ENCODE measurements around the gene FGD4. TPM values are rescaled to one million over a fixed set of nuclear protein-coding genes. Genes with fewer than 3 reads are reported as not detected.
"Not testable (repeated sequence)": the region's sequence is repeated elsewhere in the genome, so short reads cannot be mapped to it uniquely, and the experiment has no call there.

FGD4 gene
- total and polyA plus RNA-seq, 2 donors (not counting 3 experiments of a cell fraction or from before 2014, with no cell fraction given) = 6.6 to 44.7 TPM

DNA sequence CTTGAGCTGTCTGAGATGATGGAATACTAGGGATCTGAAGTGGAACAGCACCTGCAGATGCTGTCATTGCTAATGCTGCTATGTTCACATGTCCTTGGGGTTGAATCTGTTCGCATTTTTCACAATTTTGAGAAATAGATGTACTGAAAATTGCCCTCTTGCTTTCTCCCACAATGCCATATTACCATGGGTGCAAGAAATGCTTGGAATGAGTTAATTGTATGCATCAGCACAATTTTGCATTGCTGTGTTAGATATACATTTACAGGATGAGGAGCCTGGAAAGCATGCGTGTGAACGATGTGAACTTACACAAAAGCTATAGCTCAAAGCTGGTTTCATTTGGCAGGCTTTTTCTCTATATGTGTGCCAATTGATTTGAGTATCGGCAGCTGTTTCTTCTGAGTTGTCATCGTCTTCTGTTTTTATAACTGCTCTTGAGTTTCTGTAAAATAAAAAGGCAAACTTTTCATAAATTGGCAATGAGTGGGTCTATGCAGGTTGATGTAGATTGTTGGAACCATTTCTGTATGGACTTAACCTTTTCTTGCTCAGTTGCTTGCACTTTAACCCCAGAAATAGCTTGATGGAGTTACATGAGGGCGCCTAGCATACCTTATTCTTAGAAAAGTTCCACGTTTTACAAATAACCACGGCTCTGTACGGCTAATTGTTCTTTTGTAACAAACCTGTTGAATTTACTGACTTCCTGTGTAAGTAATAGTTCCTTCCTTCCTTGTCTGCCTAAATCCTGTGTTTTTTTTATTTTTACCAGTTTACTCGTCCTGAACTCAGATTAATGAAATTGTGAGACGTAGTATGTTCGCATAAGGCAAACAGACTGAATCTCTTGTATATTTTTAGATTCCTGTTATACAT lies 105.9 kb downstream of the FGD4 start:
- FAIRE-seq = peak; percentile 57
- TSS peak; percentile 67 for BruUV-seq (replicated peaks)
- DNase-seq (ENCODE audit: low read depth, low spot score) = peak; percentile 66

DNA sequence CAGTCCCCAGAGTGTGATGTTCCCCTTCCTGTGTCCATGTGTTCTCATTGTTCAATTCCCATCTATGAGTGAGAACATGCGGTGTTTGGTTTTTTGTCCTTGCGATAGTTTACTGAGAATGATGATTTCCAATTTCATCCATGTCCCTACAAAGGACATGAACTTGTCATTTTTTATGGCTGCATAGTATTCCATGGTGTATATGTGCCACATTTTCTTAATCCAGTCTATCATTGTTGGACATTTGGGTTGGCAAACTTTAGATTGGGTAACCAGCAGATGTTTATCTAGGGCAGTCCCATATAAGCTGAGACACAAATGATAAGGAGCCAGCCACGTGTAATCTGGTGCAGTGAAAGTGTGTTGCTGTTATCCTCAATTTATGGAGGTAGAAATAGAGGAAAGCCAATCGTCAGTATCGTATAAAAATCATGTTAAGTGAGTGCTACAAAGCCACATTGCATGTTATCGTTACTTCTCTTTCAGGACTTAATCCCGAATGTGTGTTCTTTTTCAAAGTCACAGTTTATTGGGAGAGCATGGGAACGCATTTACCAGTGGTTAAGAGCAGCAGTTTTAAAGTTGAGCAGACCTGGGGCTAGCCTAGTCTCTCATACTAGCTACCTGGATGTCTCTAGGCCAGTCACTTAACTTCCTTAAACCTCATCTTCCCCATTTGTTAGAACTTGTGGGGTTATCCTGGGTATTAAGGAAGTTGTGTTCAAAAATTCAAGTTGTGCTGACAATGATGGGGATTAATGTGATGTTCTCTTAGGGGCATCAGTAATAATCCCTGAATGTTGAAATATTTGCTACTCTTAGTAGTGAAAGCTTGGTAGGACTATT lies 108.0 kb downstream of the FGD4 start:
- intact Hi-C loops (cut with micrococcal nuclease); BruUV-seq (replicated peaks); H3K9ac ChIP-seq (replicated peaks; ENCODE audit: extremely low read depth, insufficient read depth, low read length); H3K27ac ChIP-seq (ENCODE audit: insufficient read depth, low read depth, low read length); H3K9me1 ChIP-seq (replicated peaks; ENCODE audit: control insufficient read depth, extremely low read depth, insufficient read depth, low read length); H3K4me2 ChIP-seq (ENCODE audit: insufficient read depth, low read length); DNase-seq (ENCODE audit: low read depth, low spot score); H2AFZ ChIP-seq (ENCODE audit: low read depth, low read length); H3K27me3 ChIP-seq (ENCODE audit: control insufficient read depth in 2 of 2, insufficient read depth in 2 of 2, low read length in 2 of 2); H4K20me1 ChIP-seq (replicated peaks; ENCODE audit: control insufficient read depth, extremely low read depth, insufficient read depth, low read length); H3K36me3 ChIP-seq (ENCODE audit: control insufficient read depth in 2 of 2, extremely low read depth in 1 of 2, insufficient read depth in 2 of 2, low read length in 2 of 2); FAIRE-seq; dilution Hi-C loops (cut with MboI; ENCODE audit: extremely low pct_ligation_motif_present, low sequenced_read_pairs); H3K9me3 ChIP-seq (replicated peaks; ENCODE audit: control insufficient read depth, insufficient read depth, low read length); H3K4me3 ChIP-seq (replicated peaks in 1 of 3; ENCODE audit: insufficient read depth in 1 of 3, low read depth in 1 of 3, low read length in 3 of 3); POLR2A ChIA-PET: not testable (repeated sequence)
- CTCF ChIA-PET = interaction anchor here (1.1 kb wide), 1 partner anchor 74 kb away, joined by 3 read pairs; no protein-coding TSS in a partner anchor
- Histone ChIP-seq H3K4me1 (ENCODE audit: control insufficient read depth, extremely low read depth, insufficient read depth, low read length) (peaks cover 42% of the 10 kb centered on the region), H3K79me2 (ENCODE audit: control insufficient read depth, insufficient read depth, low read length) (peaks cover 32% of the 10 kb centered on the region)

More for the DNA sequence above, 105.9 kb downstream of the FGD4 start:
- no peak for TF ChIP-seq JUN (IDR thresholded peaks at IDR 0.05; ENCODE audit: borderline replicate concordance, insufficient read depth, insufficient read length, low read depth)
- no peak for TF ChIP-seq MYC (IDR thresholded peaks at IDR 0.05; ENCODE audit: low read depth, low read length)
- TF ChIP-seq, protein P1, sequence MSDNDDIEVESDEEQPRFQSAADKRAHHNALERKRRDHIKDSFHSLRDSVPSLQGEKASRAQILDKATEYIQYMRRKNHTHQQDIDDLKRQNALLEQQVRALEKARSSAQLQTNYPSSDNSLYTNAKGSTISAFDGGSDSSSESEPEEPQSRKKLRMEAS (IDR thresholded peaks at IDR 0.05; ENCODE audit: insufficient read depth, insufficient read length) = no peak
- no peak for TF ChIP-seq POLR2A (IDR thresholded peaks at IDR 0.05; ENCODE audit: low read depth, low read length)
- no peak for TF ChIP-seq GATA2 (IDR thresholded peaks at IDR 0.05; ENCODE audit: insufficient read depth, insufficient read length, low read depth, low read length)
- TF ChIP-seq, protein P2, sequence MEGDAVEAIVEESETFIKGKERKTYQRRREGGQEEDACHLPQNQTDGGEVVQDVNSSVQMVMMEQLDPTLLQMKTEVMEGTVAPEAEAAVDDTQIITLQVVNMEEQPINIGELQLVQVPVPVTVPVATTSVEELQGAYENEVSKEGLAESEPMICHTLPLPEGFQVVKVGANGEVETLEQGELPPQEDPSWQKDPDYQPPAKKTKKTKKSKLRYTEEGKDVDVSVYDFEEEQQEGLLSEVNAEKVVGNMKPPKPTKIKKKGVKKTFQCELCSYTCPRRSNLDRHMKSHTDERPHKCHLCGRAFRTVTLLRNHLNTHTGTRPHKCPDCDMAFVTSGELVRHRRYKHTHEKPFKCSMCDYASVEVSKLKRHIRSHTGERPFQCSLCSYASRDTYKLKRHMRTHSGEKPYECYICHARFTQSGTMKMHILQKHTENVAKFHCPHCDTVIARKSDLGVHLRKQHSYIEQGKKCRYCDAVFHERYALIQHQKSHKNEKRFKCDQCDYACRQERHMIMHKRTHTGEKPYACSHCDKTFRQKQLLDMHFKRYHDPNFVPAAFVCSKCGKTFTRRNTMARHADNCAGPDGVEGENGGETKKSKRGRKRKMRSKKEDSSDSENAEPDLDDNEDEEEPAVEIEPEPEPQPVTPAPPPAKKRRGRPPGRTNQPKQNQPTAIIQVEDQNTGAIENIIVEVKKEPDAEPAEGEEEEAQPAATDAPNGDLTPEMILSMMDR (IDR thresholded peaks at IDR 0.05; ENCODE audit: extremely low read depth in 1 of 2, insufficient read depth in 1 of 2, low read depth in 1 of 2, low read length in 2 of 2) = no peak
- no peak for TF ChIP-seq FOS (IDR thresholded peaks at IDR 0.05; ENCODE audit: borderline replicate concordance, insufficient read depth, low read length)
- no peak for TF ChIP-seq POLR2AphosphoS5 (IDR thresholded peaks at IDR 0.05; ENCODE audit: insufficient read depth, low read depth, low read length)
- no peak for TF ChIP-seq EZH2 (IDR thresholded peaks at IDR 0.05; ENCODE audit: borderline replicate concordance, low read depth, low read length, severe bottlenecking)
- Histone ChIP-seq H3K27me3 (ENCODE audit: control insufficient read depth in 2 of 2, insufficient read depth in 2 of 2, low read length in 2 of 2) (no peaks in the 10 kb centered on the region), H3K9me3 (replicated peaks; ENCODE audit: control insufficient read depth, insufficient read depth, low read length) (no peaks in the 10 kb centered on the region), H4K20me1 (replicated peaks; ENCODE audit: control insufficient read depth, extremely low read depth, insufficient read depth, low read length) (no peaks in the 10 kb centered on the region), H3K9me1 (replicated peaks; ENCODE audit: control insufficient read depth, extremely low read depth, insufficient read depth, low read length) (no peaks in the 10 kb centered on the region), H3K79me2 (ENCODE audit: control insufficient read depth, insufficient read depth, low read length) (peaks cover 32% of the 10 kb centered on the region), H3K27ac (ENCODE audit: insufficient read depth, low read depth, low read length) (peak overlapping the region; percentile 45), H3K36me3 (ENCODE audit: control insufficient read depth in 2 of 2, extremely low read depth in 1 of 2, insufficient read depth in 2 of 2, low read length in 2 of 2) (no peaks in the 10 kb centered on the region), H3K4me2 (ENCODE audit: insufficient read depth, low read length) (peak overlapping the region; percentile 89), H3K4me3 (replicated peaks in 1 of 3; ENCODE audit: insufficient read depth in 1 of 3, low read depth in 1 of 3, low read length in 3 of 3) (peak overlapping the region in 1 of 3 experiments; percentile 32), H3K9ac (replicated peaks; ENCODE audit: extremely low read depth, insufficient read depth, low read length) (no peak overlapping the region), H2AFZ (ENCODE audit: low read depth, low read length) (peak overlapping the region; percentile 13), H3K4me1 (ENCODE audit: control insufficient read depth, extremely low read depth, insufficient read depth, low read length) (peaks cover 48% of the 10 kb centered on the region)
- CTCF ChIA-PET = interaction anchor here (1.0 to 2.6 kb wide), 6 partner anchors 9 to 167 kb away, joined by 3 to 9 read pairs (median 4); no protein-coding TSS in a partner anchor
- dilution Hi-C loops (cut with MboI; ENCODE audit: extremely low pct_ligation_motif_present, low sequenced_read_pairs) = no loop called here
- intact Hi-C loops (cut with micrococcal nuclease) = loop anchor here (1.0 to 2.0 kb wide), 3 partner anchors 15 to 30 kb away; no protein-coding TSS in a partner anchor
- POLR2A ChIA-PET = no interaction called here

Measured in endothelial cell of umbilical vein (primary cell).